Lower leg skin (tissue), 3 donors: ENCODE results near the gene CHN2.

Source experiments
- POLR2A ChIP-seq, 2 donors: fragments of 450-650 bp; IDR thresholded peaks; one replicate each; pipeline ENCODE4 v1.6.1; 2016 to 2017; ENCODE audit warnings: antibody characterized with exemption in 2 of 2, mild to moderate bottlenecking in 1 of 2, moderate library complexity in 1 of 2
- TF ChIP-seq, protein P1 (sequence below), 3 donors: fragments of 450-650 bp; IDR thresholded peaks; one replicate each; pipeline ENCODE4 v1.5.1; 2016; ENCODE audit warnings: antibody characterized with exemption in 3 of 3, mild to moderate bottlenecking in 3 of 3, moderate library complexity in 2 of 3

DNA sequence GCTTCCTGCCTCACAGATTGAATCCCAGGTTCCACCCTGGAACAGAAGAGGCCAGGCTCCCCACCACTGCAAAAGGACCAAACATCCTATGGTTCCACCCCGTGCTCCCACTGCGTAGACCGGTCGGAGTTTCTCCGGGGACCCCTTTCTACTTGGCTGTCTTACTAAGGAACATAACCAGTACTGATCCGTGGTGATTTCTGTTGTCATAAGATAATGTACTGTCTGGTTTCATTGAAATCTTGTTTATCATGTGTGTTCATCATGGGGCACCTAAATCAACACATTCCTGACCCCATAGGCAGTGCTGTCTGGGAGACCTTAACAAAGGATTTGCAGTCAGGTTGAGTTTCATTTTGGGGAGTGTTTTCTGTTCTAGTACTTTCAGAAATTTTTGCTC is 104.5 kb downstream of the CHN2 start:
- TF ChIP-seq, protein P1, sequence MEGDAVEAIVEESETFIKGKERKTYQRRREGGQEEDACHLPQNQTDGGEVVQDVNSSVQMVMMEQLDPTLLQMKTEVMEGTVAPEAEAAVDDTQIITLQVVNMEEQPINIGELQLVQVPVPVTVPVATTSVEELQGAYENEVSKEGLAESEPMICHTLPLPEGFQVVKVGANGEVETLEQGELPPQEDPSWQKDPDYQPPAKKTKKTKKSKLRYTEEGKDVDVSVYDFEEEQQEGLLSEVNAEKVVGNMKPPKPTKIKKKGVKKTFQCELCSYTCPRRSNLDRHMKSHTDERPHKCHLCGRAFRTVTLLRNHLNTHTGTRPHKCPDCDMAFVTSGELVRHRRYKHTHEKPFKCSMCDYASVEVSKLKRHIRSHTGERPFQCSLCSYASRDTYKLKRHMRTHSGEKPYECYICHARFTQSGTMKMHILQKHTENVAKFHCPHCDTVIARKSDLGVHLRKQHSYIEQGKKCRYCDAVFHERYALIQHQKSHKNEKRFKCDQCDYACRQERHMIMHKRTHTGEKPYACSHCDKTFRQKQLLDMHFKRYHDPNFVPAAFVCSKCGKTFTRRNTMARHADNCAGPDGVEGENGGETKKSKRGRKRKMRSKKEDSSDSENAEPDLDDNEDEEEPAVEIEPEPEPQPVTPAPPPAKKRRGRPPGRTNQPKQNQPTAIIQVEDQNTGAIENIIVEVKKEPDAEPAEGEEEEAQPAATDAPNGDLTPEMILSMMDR (IDR thresholded peaks at IDR 0.05) = no peak
- no peak for TF ChIP-seq POLR2A (IDR thresholded peaks at IDR 0.05)
